Fibroblast of skin of right biceps (primary cell): ENCODE results near the gene FAM184B.
A peak's percentile ranks its signal among the peaks of the same experiment; 100 is the strongest.

Source experiments
- DNase-seq: peaks from one replicate; pipeline ENCODE4 v3.0.0-alpha.2; 2013

The FAM184B gene

GRCh38 chr4:17771284-17771908 is 10.0 kb downstream of the FAM184B start:
- no peak for DNase-seq

- DNase-seq: no peak
Observed at GRCh38 chr4:17770845-17771244, 10.6 kb downstream of the FAM184B start.

GRCh38 chr4:17769406-17770174 is 11.8 kb downstream of the FAM184B start:
- DNase-seq: no peak

- DNase-seq: no peak
Observed at GRCh38 chr4:17766826-17767458, 14.5 kb downstream of the FAM184B start.

- DNase-seq: no peak
Observed at GRCh38 chr4:17765514-17766286, 15.7 kb downstream of the FAM184B start.

- no peak for DNase-seq
Observed at GRCh38 chr4:17763931-17764330, 17.5 kb downstream of the FAM184B start.

GRCh38 chr4:17763416-17763815 is 18.0 kb downstream of the FAM184B start:
- DNase-seq: no peak

GRCh38 chr4:17762726-17763125 is 18.7 kb downstream of the FAM184B start:
- DNase-seq: peak; percentile 18

GRCh38 chr4:17761062-17761461 is 20.4 kb downstream of the FAM184B start:
- DNase-seq: no peak

- no peak for DNase-seq
Observed at GRCh38 chr4:17760626-17761025, 20.8 kb downstream of the FAM184B start.

GRCh38 chr4:17758485-17758884 is 22.9 kb downstream of the FAM184B start:
- DNase-seq: no peak

GRCh38 chr4:17757621-17758020 is 23.8 kb downstream of the FAM184B start:
- DNase-seq: no peak

GRCh38 chr4:17753646-17754045 is 27.8 kb downstream of the FAM184B start:
- DNase-seq: no peak

- no peak for DNase-seq
Observed at GRCh38 chr4:17740702-17741101, 40.7 kb downstream of the FAM184B start.

GRCh38 chr4:17736484-17736883 is 44.9 kb downstream of the FAM184B start:
- DNase-seq: no peak

GRCh38 chr4:17726911-17727310 is 54.5 kb downstream of the FAM184B start:
- DNase-seq: no peak

- DNase-seq: no peak
Observed at GRCh38 chr4:17723648-17724047, 57.8 kb downstream of the FAM184B start.

GRCh38 chr4:17722356-17722700 is 59.1 kb downstream of the FAM184B start:
- no peak for DNase-seq

- DNase-seq: peak; percentile 81
Observed at GRCh38 chr4:17721496-17722355, 59.7 kb downstream of the FAM184B start.

- DNase-seq: no peak
Observed at GRCh38 chr4:17719106-17719505, 62.3 kb downstream of the FAM184B start.

GRCh38 chr4:17718471-17718870 is 63.0 kb downstream of the FAM184B start:
- no peak for DNase-seq

- DNase-seq: no peak
Observed at GRCh38 chr4:17717301-17717700, 64.1 kb downstream of the FAM184B start.
